ENCODE measurements around the gene MRPS18A. TPM values are rescaled to one million over a fixed set of nuclear protein-coding genes. Genes with fewer than 3 reads are reported as not detected.

The MRPS18A gene
- total and polyA plus RNA-seq, 9 of the 15 experiments (the other 6 are each of a cell fraction or from before 2014, with no cell fraction given), result 87.5 to 243 (median 125) TPM

- TF ChIP-seq RREB1 (CRISPR knock-in tag; IDR thresholded peaks at IDR 0.05) (peak; percentile 60; the same call in 1 of the 2 replicates), TFE3 (CRISPR knock-in tag; IDR thresholded peaks at IDR 0.05) (peak; percentile 64), HOMEZ (CRISPR knock-in tag; IDR thresholded peaks at IDR 0.05) (0 out of 2 replicates have a peak, but pooled peaks have one; percentile 37), PCBP1 (IDR thresholded peaks at IDR 0.05; ENCODE audit: low read depth, low read length, poor library complexity, severe bottlenecking) (no peak), RBBP5 (IDR thresholded peaks at IDR 0.05; ENCODE audit: borderline replicate concordance, insufficient read depth, low read length, poor library complexity, severe bottlenecking) (peak; percentile 30), ZNF507 (tag; conservative IDR thresholded peaks at IDR 0.05) (no peak), POLR2AphosphoS5 (IDR thresholded peaks at IDR 0.05; ENCODE audit: control insufficient read depth, insufficient read depth, low read depth, low read length) (peak; percentile 70), ZNF639 (CRISPR knock-in tag; conservative IDR thresholded peaks at IDR 0.05 in 1 of 2, IDR thresholded peaks at IDR 0.05 in 1 of 2) (peak in 1 of 2 experiments; percentile 49; a peak in 1 of 4 replicates)
Observed at GRCh38 chr6:43724914-43725642, 37.5 kb upstream of the MRPS18A start (continued).
